Psoas muscle (tissue), 8 donors: ENCODE results near the gene GRIN2D. TPM values are rescaled to one million over a fixed set of nuclear protein-coding genes. Genes with fewer than 3 reads are reported as not detected.

Experiments used
- ATAC-seq, 4 donors: fragments of 200-7000 bp; cut with Tn5 transposase; one replicate each; pipeline ENCODE4 v1.9.1; 2020; ENCODE audit warnings: moderate library complexity in 3 of 4, mild to moderate bottlenecking in 2 of 4
- DNase-seq, 2 donors: peaks; one replicate each; pipeline ENCODE4 v3.0.0-alpha.2; 2020
- H3K27ac ChIP-seq: fragments of 200-600 bp; one replicate; pipeline ENCODE4 v1.8.0; 2022
- H3K27me3 ChIP-seq, 3 donors: fragments of 200-600 bp in 1 of 3; one replicate each; pipeline versions ENCODE4 v1.6.1 to v1.8.0; 2013 to 2022; ENCODE audit warnings: low read length in 2 of 3, mild to moderate bottlenecking in 2 of 3, moderate library complexity in 1 of 3; ENCODE audit not compliant: insufficient read depth in 3 of 3
- H3K36me3 ChIP-seq, 2 donors: fragments of 200-600 bp in 1 of 2; one replicate each; pipeline versions ENCODE4 v1.6.1 to v1.8.0; 2013 to 2022; ENCODE audit warnings: low read depth in 1 of 2, mild to moderate bottlenecking in 1 of 2, moderate library complexity in 1 of 2; ENCODE audit not compliant: insufficient read depth in 1 of 2
- H3K4me1 ChIP-seq: fragments of 200-600 bp; one replicate; pipeline ENCODE4 v1.8.0; 2022
- H3K4me3 ChIP-seq: fragments of 200-600 bp; one replicate; pipeline ENCODE4 v1.8.0; 2022; ENCODE audit warnings: mild to moderate bottlenecking
- H3K9me3 ChIP-seq: fragments of 200-600 bp; one replicate; pipeline ENCODE4 v1.8.0; 2022
- CTCF ChIP-seq: fragments of 200-600 bp; IDR thresholded peaks from one replicate; pipeline ENCODE4 v1.8.0; 2022; ENCODE audit warnings: antibody characterized with exemption
- WGBS, 3 donors: extraction: QIAGEN DNeasy Blood & Tissue Kit; methylation state at CpG; one replicate each; pipeline versions ENCODE4 v1.1.6 to v1.1.7; 2013; 5-methylcytosine and 5-hydroxymethylcytosine counted together
- intact Hi-C, 2 donors: fragments of 100-400 bp; cut with DNase I; formaldehyde crosslinking; loops; one replicate each; pipeline versions ENCODE4 v1.11.0 to v1.14.2; 2022
- polyA plus RNA-seq, 3 donors: library from polyadenylated mRNA; stranded (reverse); fragments of 200-250 nt; gene quantifications; one replicate each; pipeline ENCODE4 v1.2.3, GENCODE V29; 2013
- total RNA-seq, 4 donors: library from RNA; stranded (reverse); fragmentation: NEBNext Ultra II Directional in 2 of 4; extraction: Animal tissue kit (Norgen Biotek cat#: 25700) in 2 of 4; gene quantifications; one replicate each; pipeline versions ENCODE4 v1.2.1 to v1.2.4, GENCODE V29; 2021 to 2023
- donor health status: healthy with polysubstance abuse.
- donor health status: DM: no; HTN: no; CAD: no; lungs with moderate emphysema.
- donor health status: Bipolar disorder and iron deficiency.
- donor health status: healthy.
- donor health status: DM: yes; HTN: yes; CAD: no.
- donor health status: DM: no; HTN: no; CAD: no.
- donor health status: DM: no; HTN: no; CAD: no.
- donor health status: DM: yes; HTN: yes; CAD: no.

Gene GRIN2D
- total and polyA plus RNA-seq, 7 donors: 0.03 to 0.21 (median 0.04) TPM

- Histone ChIP-seq H3K4me3 (no peak overlapping the region), H3K36me3 (no peaks in the 10 kb centered on the region), H3K9me3 (no peaks in the 10 kb centered on the region), H3K4me1 (no peaks in the 10 kb centered on the region), H3K27me3 (peaks cover 0 to 18% (median 4%) of the 10 kb centered on the region in 3 donors), H3K27ac (no peak overlapping the region)
- no peak for TF ChIP-seq CTCF
- intact Hi-C loops: no loop called here
- WGBS, 3 donors: 24 to 33% (median 26%) methylated on average over 22 to 24 of the region's 24 CpGs
- no peak for DNase-seq
- no peak for ATAC-seq
Observed at GRCh38 chr19:48413879-48414587, 20.6 kb downstream of the GRIN2D start.

- peaks cover 0 to 18% (median 4%) of the 10 kb centered on the region in 3 donors for H3K27me3 ChIP-seq
- no peak for TF ChIP-seq CTCF
- ATAC-seq: peak; percentile 83 to 93 (median 87)
- DNase-seq: peak; percentile 78 to 86
- no peaks in the 10 kb centered on the region for H3K4me1 ChIP-seq
- intact Hi-C loops: no loop called here
- H3K4me3 ChIP-seq: peak overlapping the region; percentile 39
- WGBS, 3 donors: 9 to 10% (median 9%) methylated on average over 10 to 14 of the region's 14 CpGs
- no peak overlapping the region for H3K27ac ChIP-seq
- no peaks in the 10 kb centered on the region for H3K9me3 ChIP-seq
- H3K36me3 ChIP-seq: no peaks in the 10 kb centered on the region
Observed at GRCh38 chr19:48415395-48415794, 21.9 kb downstream of the GRIN2D start.

DNA sequence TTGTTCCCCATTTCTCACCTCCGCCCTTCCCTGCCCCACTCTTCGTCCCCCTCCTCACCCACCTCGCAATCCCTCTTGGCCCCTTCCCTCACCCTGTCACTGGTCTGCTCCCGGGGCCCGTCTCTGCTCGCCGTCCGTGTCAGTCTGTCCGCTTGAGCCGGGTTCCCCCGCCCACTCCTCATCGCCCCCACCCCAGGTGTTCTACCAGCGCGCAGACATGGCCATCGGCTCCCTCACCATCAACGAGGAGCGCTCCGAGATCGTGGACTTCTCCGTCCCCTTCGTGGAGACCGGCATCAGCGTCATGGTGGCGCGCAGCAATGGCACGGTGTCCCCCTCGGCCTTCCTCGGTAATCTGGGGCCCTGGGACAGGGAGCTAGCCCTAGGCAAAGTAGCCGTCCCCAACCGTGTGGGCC lies 22.3 kb downstream of the GRIN2D start:
- peaks cover 0 to 17% (median 4%) of the 10 kb centered on the region in 3 donors for H3K27me3 ChIP-seq
- WGBS, 3 donors: 23 to 27% (median 26%) methylated on average over 29 to 30 of the region's 30 CpGs
- intact Hi-C loops: no loop called here
- H3K27ac ChIP-seq: no peak overlapping the region
- DNase-seq (no peak), ATAC-seq (peak in 1 of 4 donors; percentile 6)
- no peak for TF ChIP-seq CTCF
- no peaks in the 10 kb centered on the region for H3K9me3 ChIP-seq
- no peaks in the 10 kb centered on the region for H3K4me1 ChIP-seq
- H3K36me3 ChIP-seq: no peaks in the 10 kb centered on the region
- no peak overlapping the region for H3K4me3 ChIP-seq

DNA sequence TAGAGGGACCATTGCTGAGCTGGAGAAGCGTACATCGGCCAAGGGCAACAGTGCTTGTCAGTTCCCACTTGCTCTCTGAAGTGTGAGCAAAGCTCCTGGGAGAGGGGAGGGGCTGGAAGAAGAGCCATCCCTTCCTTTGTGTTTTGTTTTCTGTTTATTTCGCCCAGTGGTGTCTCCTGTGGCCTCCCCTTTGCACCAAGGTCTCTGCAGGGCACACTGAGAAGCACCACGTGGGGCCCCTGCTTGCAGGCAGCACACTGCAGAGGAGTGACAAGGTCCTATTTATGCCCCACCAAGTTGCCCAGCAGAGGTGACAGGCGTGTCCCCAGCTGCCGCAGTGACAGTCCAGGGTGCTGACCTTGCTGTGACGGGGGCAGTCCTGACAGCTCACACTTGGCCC lies 24.0 kb downstream of the GRIN2D start:
- no peaks in the 10 kb centered on the region for H3K9me3 ChIP-seq
- no peak overlapping the region for H3K27ac ChIP-seq
- TF ChIP-seq CTCF: no peak
- no peak for ATAC-seq
- DNase-seq: no peak
- H3K27me3 ChIP-seq: peaks cover 0 to 13% (median 4%) of the 10 kb centered on the region in 3 donors
- H3K36me3 ChIP-seq: no peaks in the 10 kb centered on the region
- intact Hi-C loops: no loop called here
- WGBS, 3 donors: 60 to 66% (median 65%) methylated on average over 7 of the region's 7 CpGs
- no peak overlapping the region for H3K4me3 ChIP-seq
- no peaks in the 10 kb centered on the region for H3K4me1 ChIP-seq
